ENCODE results near the gene COL6A2. TPM values are rescaled to one million over a fixed set of nuclear protein-coding genes. Genes with fewer than 3 reads are reported as not detected.
A peak's percentile ranks its signal among the peaks of the same experiment; 100 is the strongest.

The COL6A2 gene
- total RNA-seq, 4 donors from 2014 or later, result 321 to 1,200 (median 948) TPM

GRCh38 chr21:46061518-46061917, 36.4 kb upstream of the COL6A2 start:
- no peak for DNase-seq
- Histone ChIP-seq H3K4me1 (peaks cover 20 to 28% of the 10 kb centered on the region in 2 donors), H3K36me3 (no peaks in the 10 kb centered on the region), H3K4me3 (no peak overlapping the region), H3K27me3 (no peaks in the 10 kb centered on the region), H3K27ac (peak overlapping the region; percentile 96 to 99), H3K9me3 (no peaks in the 10 kb centered on the region)
- intact Hi-C loops (cut with DNase I; ENCODE audit: low total_unique reads), result no loop called here
- no peak for TF ChIP-seq POLR2A (IDR thresholded peaks at IDR 0.05)
- no peak for TF ChIP-seq CTCF (IDR thresholded peaks at IDR 0.05)

GRCh38 chr21:46061950-46062349, 36.0 kb upstream of the COL6A2 start:
- TF ChIP-seq CTCF (IDR thresholded peaks at IDR 0.05), result no peak
- no peak for TF ChIP-seq POLR2A (IDR thresholded peaks at IDR 0.05)
- Histone ChIP-seq H3K27me3 (no peaks in the 10 kb centered on the region), H3K9me3 (no peaks in the 10 kb centered on the region), H3K36me3 (no peaks in the 10 kb centered on the region), H3K27ac (peak overlapping the region; percentile 96 to 99), H3K4me3 (no peak overlapping the region), H3K4me1 (peaks cover 22 to 25% of the 10 kb centered on the region in 2 donors)
- no peak for DNase-seq
- intact Hi-C loops (cut with DNase I; ENCODE audit: low total_unique reads), result no loop called here

- Histone ChIP-seq H3K36me3 (no peaks in the 10 kb centered on the region), H3K4me3 (no peak overlapping the region), H3K9me3 (no peaks in the 10 kb centered on the region), H3K27ac (peak overlapping the region; percentile 96 to 99), H3K27me3 (no peaks in the 10 kb centered on the region), H3K4me1 (peaks cover 21 to 23% of the 10 kb centered on the region in 2 donors)
- intact Hi-C loops (cut with DNase I; ENCODE audit: low total_unique reads), result no loop called here
- no peak for DNase-seq
- TF ChIP-seq POLR2A (IDR thresholded peaks at IDR 0.05) (no peak), CTCF (IDR thresholded peaks at IDR 0.05) (no peak)
Observed at GRCh38 chr21:46062471-46063211, 35.3 kb upstream of the COL6A2 start.

GRCh38 chr21:46063227-46063626, 34.7 kb upstream of the COL6A2 start:
- TF ChIP-seq CTCF (IDR thresholded peaks at IDR 0.05), result no peak
- no peak for TF ChIP-seq POLR2A (IDR thresholded peaks at IDR 0.05)
- peak overlapping the region; percentile 96 to 99 for H3K27ac ChIP-seq
- no peak for DNase-seq
- H3K4me1 ChIP-seq, result peaks cover 21 to 24% of the 10 kb centered on the region in 2 donors
- H3K9me3 ChIP-seq, result no peaks in the 10 kb centered on the region
- intact Hi-C loops (cut with DNase I; ENCODE audit: low total_unique reads), result no loop called here
- H3K27me3 ChIP-seq, result no peaks in the 10 kb centered on the region
- H3K36me3 ChIP-seq, result no peaks in the 10 kb centered on the region
- H3K4me3 ChIP-seq, result no peak overlapping the region

Measured in uterus (tissue), 4 donors.